ENCODE measurements around the gene MMP24.

The MMP24 gene

GRCh38 chr20:35294293-35294685 lies 67.8 kb downstream of the MMP24 start:
- no peaks in the 10 kb centered on the region for H3K9me3 ChIP-seq
- no peaks in the 10 kb centered on the region for H3K27me3 ChIP-seq
- no peak for TF ChIP-seq CTCF (IDR thresholded peaks at IDR 0.05; ENCODE audit: low read depth, low read length)
- no peak for DNase-seq
- peaks cover 6% of the 10 kb centered on the region; the same call in 1 of the 2 replicates for H3K4me1 ChIP-seq
- H3K36me3 ChIP-seq: no peaks in the 10 kb centered on the region
- no peak overlapping the region for H3K4me3 ChIP-seq (ENCODE audit: low read depth, low read length)

- peaks cover 6% of the 10 kb centered on the region; the same call in 1 of the 2 replicates for H3K4me1 ChIP-seq
- no peaks in the 10 kb centered on the region for H3K36me3 ChIP-seq
- no peak for TF ChIP-seq CTCF (IDR thresholded peaks at IDR 0.05; ENCODE audit: low read depth, low read length)
- H3K9me3 ChIP-seq: no peaks in the 10 kb centered on the region
- no peak for DNase-seq
- H3K27me3 ChIP-seq: no peaks in the 10 kb centered on the region
- no peak overlapping the region for H3K4me3 ChIP-seq (ENCODE audit: low read depth, low read length)
Observed at GRCh38 chr20:35295058-35295457, 68.6 kb downstream of the MMP24 start.

GRCh38 chr20:35295674-35296073 lies 69.2 kb downstream of the MMP24 start:
- H3K36me3 ChIP-seq: no peaks in the 10 kb centered on the region
- no peak for TF ChIP-seq CTCF (IDR thresholded peaks at IDR 0.05; ENCODE audit: low read depth, low read length)
- H3K27me3 ChIP-seq: no peaks in the 10 kb centered on the region
- H3K9me3 ChIP-seq: no peaks in the 10 kb centered on the region
- H3K4me1 ChIP-seq: peaks cover 6% of the 10 kb centered on the region; the same call in 1 of the 2 replicates
- no peak for DNase-seq
- H3K4me3 ChIP-seq (ENCODE audit: low read depth, low read length): no peak overlapping the region

- Histone ChIP-seq H3K9me3 (no peaks in the 10 kb centered on the region), H3K36me3 (no peaks in the 10 kb centered on the region), H3K4me3 (ENCODE audit: low read depth, low read length) (no peak overlapping the region), H3K4me1 (peaks cover 6% of the 10 kb centered on the region; the same call in 1 of the 2 replicates), H3K27me3 (no peaks in the 10 kb centered on the region)
- TF ChIP-seq CTCF (IDR thresholded peaks at IDR 0.05; ENCODE audit: low read depth, low read length): no peak
- DNase-seq: no peak
Observed at GRCh38 chr20:35296101-35296554, 69.6 kb downstream of the MMP24 start.

- no peak for DNase-seq
- 0 out of 2 replicates have a peak, but pooled peaks have one; percentile 1 for TF ChIP-seq CTCF (IDR thresholded peaks at IDR 0.05; ENCODE audit: low read depth, low read length)
- H3K36me3 ChIP-seq: no peaks in the 10 kb centered on the region
- H3K9me3 ChIP-seq: no peaks in the 10 kb centered on the region
- no peak overlapping the region for H3K4me3 ChIP-seq (ENCODE audit: low read depth, low read length)
- H3K4me1 ChIP-seq: peaks cover 6% of the 10 kb centered on the region; the same call in 1 of the 2 replicates
- H3K27me3 ChIP-seq: no peaks in the 10 kb centered on the region
Observed at GRCh38 chr20:35297155-35297554, 70.7 kb downstream of the MMP24 start.

GRCh38 chr20:35297740-35298139 lies 71.2 kb downstream of the MMP24 start:
- Histone ChIP-seq H3K36me3 (no peaks in the 10 kb centered on the region), H3K27me3 (no peaks in the 10 kb centered on the region), H3K9me3 (no peaks in the 10 kb centered on the region), H3K4me1 (peaks cover 6% of the 10 kb centered on the region; the same call in 1 of the 2 replicates), H3K4me3 (ENCODE audit: low read depth, low read length) (no peak overlapping the region)
- TF ChIP-seq CTCF (IDR thresholded peaks at IDR 0.05; ENCODE audit: low read depth, low read length): no peak
- no peak for DNase-seq

All from BE2C (cell line).